Adipose tissue (tissue), 3 donors: Measurements from ENCODE around the gene C1orf116. TPM values are rescaled to one million over a fixed set of nuclear protein-coding genes. Genes with fewer than 3 reads are reported as not detected.
"Not testable (repeated sequence)": the region's sequence is repeated elsewhere in the genome, so short reads cannot be mapped to it uniquely, and the experiment has no call there.

Source experiments
- H3K27ac ChIP-seq: one replicate; pipeline ENCODE4 v1.5.1; 2013; ENCODE audit warnings: low read depth, low read length
- WGBS, 3 donors: extraction: QIAGEN DNeasy Blood & Tissue Kit; methylation state at CpG; one replicate each; pipeline ENCODE4 v1.1.7; 2013; 5-methylcytosine and 5-hydroxymethylcytosine counted together
- polyA plus RNA-seq, 3 donors: library from polyadenylated mRNA; stranded (reverse); fragments of 200-250 nt; gene quantifications; one replicate each; pipeline ENCODE4 v1.2.3, GENCODE V29; 2013
- donor health status: healthy with polysubstance abuse.
- donor health status: Bipolar disorder and iron deficiency.
- donor health status: healthy.

The C1orf116 gene
- polyA plus RNA-seq, 3 donors, result 0.34 to 5.6 (median 2.3) TPM

DNA sequence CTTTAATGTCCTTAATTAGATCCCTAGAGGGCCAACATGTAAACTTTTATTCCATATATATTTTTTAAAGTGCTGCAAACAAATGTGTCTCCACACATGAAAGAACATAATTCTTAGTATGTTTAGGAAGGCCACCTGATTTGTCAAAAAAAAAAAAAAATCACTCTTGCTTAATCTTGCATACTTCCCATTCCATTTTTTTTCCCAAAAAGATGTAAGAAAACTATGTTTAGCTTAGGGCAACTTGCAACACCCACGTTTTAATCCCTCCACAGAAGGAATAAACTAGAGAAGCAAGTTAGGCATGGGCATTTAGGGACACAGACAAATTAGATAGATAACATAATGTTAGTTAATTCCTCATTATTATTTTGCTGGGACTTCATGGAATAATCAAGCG is 12.9 kb upstream of the C1orf116 start:
- H3K27ac ChIP-seq, result no peak overlapping the region
- WGBS, 3 donors, result 62 to 74% (median 66%) methylated on average over 2 of the region's 2 CpGs

DNA sequence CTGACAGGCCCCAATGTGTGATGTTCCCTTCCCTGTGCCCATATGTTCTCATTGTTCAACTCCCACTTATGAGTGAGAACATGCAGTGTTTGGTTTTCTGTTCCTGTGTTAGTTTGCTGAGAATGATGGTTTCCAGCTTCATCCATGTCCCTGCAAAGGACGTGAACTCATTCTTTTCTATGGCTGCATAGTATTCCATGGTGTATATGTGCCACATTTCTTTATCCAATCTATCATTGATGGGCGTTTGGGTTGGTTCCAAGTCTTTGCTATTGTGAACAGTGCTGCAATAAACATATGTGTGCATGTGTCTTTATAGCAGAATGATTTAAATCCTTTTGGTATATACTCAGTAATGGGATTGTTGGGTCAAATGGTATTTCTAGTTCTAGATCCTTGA is 8.8 kb upstream of the C1orf116 start:
- not testable (repeated sequence) for H3K27ac ChIP-seq
- 84 to 93% (median 85%) methylated on average over 2 of the region's 2 CpGs for WGBS, 3 donors

DNA sequence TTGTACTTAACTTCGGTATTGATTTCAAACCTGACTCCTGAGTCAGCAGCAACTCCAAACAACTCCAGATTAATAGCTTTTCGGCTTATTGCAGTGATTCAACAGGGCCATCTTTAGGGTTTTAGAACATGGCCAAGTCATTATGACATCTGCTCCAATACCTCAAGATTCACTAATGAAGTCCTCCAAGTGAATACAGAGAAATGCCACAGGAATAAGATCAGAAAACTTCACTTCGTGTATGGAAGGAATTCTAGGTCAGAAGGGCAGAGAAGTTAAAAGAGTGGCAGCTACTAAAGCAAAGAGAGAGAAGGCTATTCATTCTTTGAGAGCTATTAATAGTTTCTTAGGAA is 7.6 kb upstream of the C1orf116 start:
- no peak overlapping the region for H3K27ac ChIP-seq
- 24 to 73% (median 71%) methylated on average over 3 of the region's 3 CpGs for WGBS, 3 donors

DNA sequence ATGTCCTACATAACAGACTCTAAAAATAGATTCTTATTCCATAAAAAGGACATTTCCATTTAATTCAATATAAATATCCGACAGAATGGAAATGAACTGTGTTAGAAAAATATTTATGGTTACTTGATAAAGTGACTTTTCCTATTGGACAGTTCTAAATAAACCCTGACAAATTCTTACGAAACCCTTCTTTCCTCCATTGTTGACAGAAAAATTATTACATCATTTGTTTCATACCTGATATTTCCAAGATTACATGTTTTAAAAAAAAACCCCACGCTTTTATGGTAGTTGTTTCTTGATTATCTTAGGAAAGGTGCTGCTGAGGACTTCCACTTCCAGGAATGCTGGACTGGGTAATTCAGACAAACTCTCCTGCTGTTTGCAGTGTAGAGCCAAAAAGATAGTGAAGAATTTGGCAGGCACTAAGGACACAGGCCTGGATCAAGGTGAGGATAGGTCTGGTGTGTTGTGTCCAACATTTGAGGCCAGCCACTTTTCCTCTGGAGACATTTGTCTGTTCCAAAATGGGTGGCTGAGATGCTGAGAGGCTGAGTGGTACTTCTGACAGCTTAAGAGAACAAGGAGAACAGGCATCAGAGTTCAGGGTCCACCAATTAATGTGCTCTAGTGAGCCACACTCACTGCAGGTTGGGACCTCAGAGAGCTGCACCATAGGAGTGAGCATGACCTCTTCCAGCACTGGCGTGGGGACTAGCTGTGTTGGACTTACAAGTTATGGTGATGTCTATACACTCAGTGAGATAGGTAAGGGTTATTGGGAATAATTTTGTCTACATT is 7.0 kb upstream of the C1orf116 start:
- WGBS, 3 donors, result 30 to 84% (median 81%) methylated on average over 4 of the region's 4 CpGs
- no peak overlapping the region for H3K27ac ChIP-seq

DNA sequence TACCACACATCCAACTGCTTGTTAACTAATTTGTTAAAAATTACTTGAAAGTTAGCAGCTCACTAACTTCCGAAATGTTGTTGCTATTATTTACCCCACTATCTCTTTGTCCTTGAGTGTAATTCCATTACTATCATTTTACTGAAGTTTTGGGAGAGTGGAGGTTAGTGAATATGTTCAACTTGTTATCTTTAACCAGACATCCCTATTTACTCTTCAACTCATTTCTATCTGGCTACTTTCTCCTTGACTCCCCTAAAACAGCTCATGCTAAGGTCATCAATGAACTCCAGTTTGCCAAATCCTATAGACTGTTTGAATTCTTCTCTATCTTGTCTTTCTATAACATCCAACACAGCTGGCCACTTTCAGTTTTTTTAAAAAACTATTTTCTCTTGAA is 4.3 kb upstream of the C1orf116 start:
- WGBS, 3 donors, result 86 to 96% (median 93%) methylated on average over 1 of the region's 1 CpG
- no peak overlapping the region for H3K27ac ChIP-seq

DNA sequence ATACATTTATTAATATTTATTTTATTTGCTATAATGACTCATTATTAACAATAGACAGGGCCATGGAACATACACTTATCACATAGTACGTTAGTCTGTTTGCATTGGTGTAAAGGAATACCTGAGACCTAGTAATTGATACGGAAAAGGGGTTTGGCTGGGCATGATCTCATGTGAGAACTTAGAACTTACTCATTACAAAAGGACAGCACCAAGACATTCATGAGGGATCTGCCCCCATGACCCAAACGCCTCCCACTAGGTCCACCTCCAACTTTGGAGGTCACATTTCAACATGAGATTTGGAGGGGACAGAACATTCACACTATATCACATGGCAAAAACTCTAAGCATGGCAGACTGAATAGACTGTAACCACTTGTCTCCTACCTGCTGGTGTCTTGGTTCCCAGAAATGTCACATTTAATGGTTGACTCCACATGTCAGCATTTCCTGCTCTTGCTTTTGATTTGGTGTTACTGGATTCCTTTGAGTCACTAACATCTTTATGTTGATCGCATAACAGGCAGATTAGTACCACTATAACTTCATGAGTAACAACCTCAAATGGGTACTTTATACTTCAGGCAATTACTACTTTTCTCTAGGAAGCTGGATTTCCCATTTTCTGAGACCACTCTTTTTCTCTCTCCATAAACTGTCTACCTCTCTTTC is 3.5 kb upstream of the C1orf116 start:
- 70 to 94% (median 92%) methylated on average over 4 of the region's 4 CpGs for WGBS, 3 donors
- no peak overlapping the region for H3K27ac ChIP-seq

DNA sequence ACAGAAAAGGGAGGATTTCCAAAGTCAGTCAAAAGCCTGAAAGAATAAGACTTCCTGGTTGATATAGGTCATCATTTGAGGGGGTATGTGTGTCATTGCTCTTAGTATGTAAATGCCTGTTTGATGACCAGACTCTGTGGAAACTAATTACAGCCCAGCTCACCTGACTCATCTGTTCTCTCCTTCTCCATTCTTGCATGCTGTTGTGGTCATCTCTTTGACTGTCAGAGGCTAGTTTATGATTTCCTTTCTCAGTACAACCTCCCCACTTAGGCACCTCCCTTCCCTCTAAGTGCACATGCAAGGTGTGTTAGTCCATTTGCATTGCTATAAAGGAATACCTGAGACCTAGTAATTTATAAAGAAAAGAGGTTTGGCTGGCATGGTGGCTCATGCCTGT is 2.4 kb upstream of the C1orf116 start:
- no peak overlapping the region for H3K27ac ChIP-seq

DNA sequence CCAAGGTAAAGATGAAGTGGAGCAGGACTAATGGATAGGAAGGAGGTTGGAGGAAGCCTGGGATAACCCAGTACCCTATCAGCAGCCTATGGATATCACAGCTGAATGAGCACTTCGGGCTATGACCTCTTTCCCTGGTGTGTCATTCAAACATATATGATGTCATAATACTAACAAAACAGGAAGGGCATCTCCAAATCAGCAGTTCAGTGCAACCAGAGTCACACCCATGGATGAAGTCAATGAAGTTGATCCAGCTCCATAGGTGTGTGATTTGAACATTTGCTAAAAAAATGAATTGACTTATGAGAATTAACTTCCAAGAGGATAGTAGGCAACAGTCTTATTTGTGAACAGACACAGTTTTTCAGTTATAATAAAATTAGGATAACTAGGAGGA is 1.7 kb upstream of the C1orf116 start:
- no peak overlapping the region for H3K27ac ChIP-seq
- WGBS, 3 donors, result 72 to 78% (median 73%) methylated on average over 1 of the region's 1 CpG

DNA sequence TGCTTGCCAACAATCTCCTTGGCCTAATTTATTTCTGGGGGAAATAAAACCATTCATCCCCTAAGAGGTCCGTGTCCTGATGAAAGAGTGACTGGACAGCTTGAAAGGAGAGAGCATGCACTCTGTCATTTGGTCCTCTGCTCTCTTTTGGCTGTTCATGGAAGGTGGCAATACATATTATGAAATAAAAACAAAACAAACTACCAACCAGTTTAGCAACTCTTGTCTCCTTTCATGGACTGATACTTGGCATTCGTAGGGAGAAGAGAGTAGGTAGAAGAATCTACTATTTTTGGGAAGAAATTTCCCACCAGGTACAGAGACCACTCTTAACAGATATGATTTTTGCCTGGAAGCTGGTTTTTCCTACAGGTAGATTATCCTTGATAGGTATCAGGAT is 746 bp upstream of the C1orf116 start:
- 36 to 77% (median 64%) methylated on average over 2 of the region's 2 CpGs for WGBS, 3 donors

DNA sequence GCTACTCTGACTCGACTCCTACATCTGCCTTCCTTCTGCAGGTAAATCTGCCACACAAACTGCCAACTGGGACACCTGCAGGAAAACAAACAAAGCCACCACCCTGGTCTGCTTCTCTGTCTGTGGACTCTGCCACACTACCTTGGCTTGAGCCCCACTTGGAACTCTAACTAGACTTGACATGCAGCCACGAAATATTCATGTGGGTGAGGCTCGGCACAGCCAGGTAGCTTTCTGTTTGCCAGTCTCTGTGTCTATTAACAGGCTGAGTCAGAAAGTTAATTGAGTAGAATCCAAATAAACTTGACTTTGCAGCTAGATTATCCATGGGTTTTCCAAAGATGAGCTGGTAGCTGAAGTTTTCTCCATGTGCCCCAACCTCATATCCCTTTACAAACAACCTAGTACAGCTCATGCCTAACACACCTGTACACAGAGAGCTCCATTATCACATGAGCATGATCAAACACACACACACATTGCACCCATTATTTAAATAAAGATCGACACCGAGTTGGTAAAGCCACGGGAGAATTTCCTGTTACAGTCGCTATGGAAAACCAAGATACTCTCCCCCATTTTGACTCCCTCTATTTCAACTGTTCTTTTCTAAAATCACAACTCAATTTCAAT is 808 bp downstream of the C1orf116 start:
- H3K27ac ChIP-seq, result no peak overlapping the region
- WGBS, 3 donors, result 23 to 78% (median 69%) methylated on average over 7 of the region's 7 CpGs

More for the DNA sequence above, 746 bp upstream of the C1orf116 start:
- no peak overlapping the region for H3K27ac ChIP-seq

DNA sequence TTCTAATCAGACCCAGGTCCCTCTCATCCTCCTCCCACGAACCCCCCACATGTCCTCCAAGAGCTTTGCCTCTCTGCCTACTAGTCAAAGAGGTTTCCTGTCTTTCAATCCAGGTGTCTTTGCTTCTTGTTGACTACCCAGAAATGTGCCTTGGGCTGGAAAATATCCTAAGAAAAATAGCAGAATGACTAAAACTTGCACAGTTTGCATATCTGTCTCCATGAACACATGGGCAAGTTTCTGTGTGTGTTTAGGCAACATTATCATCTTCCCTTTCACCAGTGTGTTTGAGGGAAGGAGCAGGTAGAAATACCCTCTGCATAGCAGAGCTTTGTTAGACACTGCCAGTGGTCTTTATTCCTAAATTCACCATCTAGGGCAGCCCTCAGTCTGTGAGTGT is 1.5 kb downstream of the C1orf116 start:
- no peak overlapping the region for H3K27ac ChIP-seq
- 21 to 69% (median 45%) methylated on average over 1 of the region's 1 CpG for WGBS, 3 donors

DNA sequence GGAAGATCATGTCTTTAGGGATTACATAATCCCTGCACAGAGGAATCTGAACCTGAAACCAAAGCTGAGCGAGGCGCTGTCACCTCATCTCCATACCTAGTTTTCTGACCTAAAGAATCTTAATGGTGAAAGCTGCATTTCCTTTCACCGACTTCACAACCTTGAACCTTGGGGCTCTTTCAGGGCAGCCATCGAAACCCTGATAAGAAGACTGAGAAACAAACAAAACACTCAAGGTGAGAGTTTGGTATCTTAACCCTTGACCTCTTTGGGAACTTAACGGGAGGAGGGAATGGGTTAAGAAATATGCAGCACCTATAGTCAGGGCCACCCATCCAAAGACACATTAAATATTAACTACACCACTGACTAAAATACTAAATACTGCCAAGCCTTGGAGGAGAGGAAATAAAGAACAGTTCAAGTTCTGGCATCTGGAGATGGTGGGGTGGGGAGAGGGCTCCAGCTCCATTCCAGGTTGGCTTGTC is 2.0 kb downstream of the C1orf116 start:
- no peak overlapping the region for H3K27ac ChIP-seq
- WGBS, 3 donors, result 25 to 78% (median 65%) methylated on average over 5 of the region's 5 CpGs

DNA sequence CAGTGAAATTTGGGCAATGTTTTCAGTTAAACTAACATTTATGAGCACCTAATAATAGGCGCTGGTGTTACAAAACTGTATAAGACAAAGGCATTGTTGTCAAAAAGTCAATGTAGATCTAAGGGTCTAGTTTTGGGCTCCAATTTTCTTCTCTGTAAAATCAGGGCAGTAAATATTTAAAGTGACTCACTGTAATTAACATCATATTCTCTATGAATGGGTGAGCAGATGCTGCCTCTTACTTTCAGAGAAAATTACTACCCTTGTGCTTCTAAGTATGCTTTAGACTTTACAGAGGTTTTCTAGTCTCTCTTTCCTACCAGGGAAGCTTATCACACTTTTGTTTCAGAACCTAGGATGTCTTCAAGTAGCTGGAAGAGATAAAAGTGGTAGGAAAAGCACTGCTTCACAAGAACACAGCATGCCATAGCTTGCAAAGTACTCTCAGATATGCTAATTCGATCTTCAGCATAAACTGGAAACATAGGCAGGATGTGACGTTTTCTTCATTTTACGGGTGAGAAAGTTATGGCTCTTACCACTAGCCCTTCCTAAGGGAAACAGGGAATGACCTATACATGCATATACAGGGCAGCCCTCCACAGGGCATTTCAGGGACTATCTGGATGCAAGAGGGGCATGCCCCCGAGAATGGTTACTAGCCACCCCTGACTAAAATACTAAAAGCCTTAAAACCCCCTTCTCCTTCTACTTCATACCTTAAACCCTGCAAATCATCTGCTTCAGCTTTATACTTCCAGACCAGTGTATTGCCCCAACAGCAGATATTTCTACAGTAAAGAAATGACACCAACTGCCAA is 2.6 kb downstream of the C1orf116 start:
- H3K27ac ChIP-seq, result no peak overlapping the region
- 26 to 77% (median 70%) methylated on average over 5 of the region's 5 CpGs for WGBS, 3 donors

DNA sequence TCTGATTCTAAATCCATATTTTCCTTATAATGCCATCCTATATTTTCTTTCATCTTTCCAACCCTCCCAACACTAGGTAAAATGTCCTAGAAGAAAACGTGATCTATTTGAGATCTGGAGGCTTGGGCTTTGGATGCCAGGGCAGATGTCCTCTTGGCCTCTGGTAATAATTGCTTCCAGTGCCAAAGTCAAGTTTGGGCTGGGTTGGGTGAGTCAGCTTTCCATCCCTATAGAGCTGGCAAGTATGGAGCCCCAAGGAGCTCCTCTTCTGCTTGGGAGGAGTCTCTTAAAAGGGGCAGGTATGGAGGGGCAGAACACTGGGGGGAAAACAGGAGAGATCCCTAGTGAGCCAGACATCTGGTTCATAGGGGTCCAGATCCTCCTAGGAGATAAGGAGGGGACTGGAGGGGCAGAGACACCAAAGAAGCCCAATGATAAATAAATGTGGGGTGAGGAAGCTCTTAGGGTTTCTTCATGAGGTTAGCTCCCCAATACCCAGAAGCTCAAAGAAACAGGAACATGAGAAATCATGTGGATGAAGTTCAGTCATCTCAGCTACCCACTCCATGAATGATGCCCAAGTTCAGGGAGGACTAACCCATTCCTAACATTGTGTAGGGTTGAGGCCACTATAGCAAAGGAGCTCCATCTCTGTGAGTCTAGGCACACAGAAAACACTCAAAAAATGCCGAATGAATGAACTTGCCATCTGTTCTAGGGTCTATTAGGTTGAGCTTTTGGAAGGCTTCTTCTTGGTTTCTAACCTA is 3.5 kb downstream of the C1orf116 start:
- no peak overlapping the region for H3K27ac ChIP-seq

DNA sequence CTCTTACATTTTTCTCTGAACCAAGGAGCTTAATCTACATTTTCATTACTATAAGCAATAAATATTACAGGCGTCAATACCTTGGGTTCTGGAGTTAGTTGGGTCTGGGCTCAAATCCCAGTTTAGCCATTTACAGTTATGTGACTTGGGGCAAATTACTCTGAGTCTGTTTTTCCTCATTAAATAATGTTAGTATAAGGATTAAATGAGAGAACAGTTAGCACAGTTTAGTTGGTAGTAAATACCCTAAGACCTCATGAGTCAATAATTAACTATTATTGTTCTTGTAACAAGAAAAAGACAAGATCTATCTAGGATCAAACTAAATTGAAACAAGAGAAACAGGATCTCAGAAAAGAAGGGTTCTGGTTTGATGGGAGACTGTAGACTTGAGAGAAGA is 4.6 kb downstream of the C1orf116 start:
- no peak overlapping the region for H3K27ac ChIP-seq
- WGBS, 3 donors, result 68 to 94% (median 86%) methylated on average over 1 of the region's 1 CpG

More for the DNA sequence above, 3.5 kb downstream of the C1orf116 start:
- WGBS, 3 donors, result 61 to 90% (median 87%) methylated on average over 2 of the region's 2 CpGs

DNA sequence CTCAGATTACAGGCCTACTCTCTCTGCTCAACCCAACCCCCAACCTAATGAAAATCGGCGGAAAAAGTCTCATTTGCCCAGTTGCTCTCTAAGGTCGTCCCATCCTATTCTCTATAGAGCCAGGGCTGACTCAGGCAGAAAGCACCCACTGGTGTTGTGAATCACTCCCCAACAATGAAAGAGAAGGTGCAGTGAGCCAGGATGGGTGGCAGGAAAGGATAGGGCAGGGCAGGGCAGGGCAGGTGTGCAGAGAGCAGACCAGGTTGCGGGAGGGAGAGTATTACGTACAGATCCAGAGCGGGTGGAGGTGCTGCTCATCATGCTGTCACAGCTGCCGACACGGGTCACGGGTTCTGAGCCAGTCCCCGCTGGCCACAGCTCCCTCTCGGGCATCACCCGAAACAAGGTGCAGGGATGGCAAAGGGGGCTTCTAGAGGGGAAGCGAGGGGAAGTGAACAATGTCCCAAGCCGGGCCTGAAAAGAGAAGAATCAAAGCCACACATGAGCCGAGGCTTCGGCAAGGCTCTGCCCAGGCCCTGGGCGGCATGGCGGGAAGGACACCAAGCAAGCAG is 5.3 kb downstream of the C1orf116 start:
- 87 to 95% (median 90%) methylated on average over 18 of the region's 18 CpGs for WGBS, 3 donors
- no peak overlapping the region for H3K27ac ChIP-seq

DNA sequence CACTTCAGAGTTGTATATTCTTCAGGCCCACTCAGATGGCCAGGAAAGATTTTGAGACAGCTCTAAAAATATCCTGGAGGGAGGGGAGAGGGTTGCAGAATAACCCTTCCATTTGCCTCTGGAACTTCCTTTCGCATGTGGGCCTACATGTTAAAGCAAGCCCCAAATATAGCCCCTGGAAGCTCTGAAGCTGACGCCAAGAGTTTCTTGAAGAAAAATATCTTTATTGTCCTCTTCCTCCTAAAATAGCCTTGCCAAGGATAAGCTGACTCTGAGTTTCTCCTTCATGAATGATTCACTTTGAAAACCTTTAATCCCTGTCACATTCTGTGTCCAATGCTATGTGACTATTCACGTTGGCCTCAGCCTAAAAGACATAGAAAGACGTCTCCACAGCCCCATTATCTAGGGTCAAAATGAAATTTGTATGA is 6.4 kb downstream of the C1orf116 start:
- 51 to 72% (median 66%) methylated on average over 4 of the region's 4 CpGs for WGBS, 3 donors
- no peak overlapping the region for H3K27ac ChIP-seq
